Lower leg skin (tissue), 4 donors: ENCODE measurements around the gene CNIH1. TPM values are rescaled to one million over a fixed set of nuclear protein-coding genes. Genes with fewer than 3 reads are reported as not detected.

Source experiments
- DNase-seq, 2 donors: peaks; one replicate each; pipeline ENCODE4 v3.0.0-alpha.2; 2019; ENCODE audit warnings: low spot score in 2 of 2
- H3K4me3 ChIP-seq: fragments of 200-600 bp; sonication (generic); 2 replicates; pipeline ENCODE4 v1.5.1; 2017; ENCODE audit warnings: mild to moderate bottlenecking, low read depth; ENCODE audit not compliant: poor library complexity, severe bottlenecking
- CTCF ChIP-seq, 3 donors: fragments of 450-650 bp; IDR thresholded peaks; one replicate each; pipeline ENCODE4 v1.5.1; 2016; ENCODE audit warnings: antibody characterized with exemption in 3 of 3, mild to moderate bottlenecking in 3 of 3, moderate library complexity in 2 of 3
- POLR2A ChIP-seq, 2 donors: fragments of 450-650 bp; IDR thresholded peaks; one replicate each; pipeline ENCODE4 v1.6.1; 2016 to 2017; ENCODE audit warnings: antibody characterized with exemption in 2 of 2, mild to moderate bottlenecking in 1 of 2, moderate library complexity in 1 of 2
- whole genome bisulfite sequencing, 2 donors: methylation state at CpG; one replicate each; pipeline ENCODE4 v1.1.5; 2018; 5-methylcytosine and 5-hydroxymethylcytosine counted together
- intact Hi-C: fragments of 100-400 bp; cut with DNase I; formaldehyde crosslinking; loops from one replicate; pipeline ENCODE4 v1.15.0; 2023; ENCODE audit warnings: low total_unique reads
- total RNA-seq, 4 donors: library from RNA; depleted of rRNA; stranded (reverse); fragments of >200 nt; gene quantifications; one replicate each; pipeline ENCODE4 v1.1.0, GENCODE V29; 2016

CNIH1 gene
- total RNA-seq, 4 donors from 2014 or later: 59.6 to 92.2 (median 75.8) TPM

- H3K4me3 ChIP-seq: no peak overlapping the region
- intact Hi-C loops: no loop called here
- no peak for DNase-seq
- TF ChIP-seq CTCF (IDR thresholded peaks at IDR 0.05): no peak
- no peak for TF ChIP-seq POLR2A (IDR thresholded peaks at IDR 0.05)
- 65 to 75% methylated on average over 4 of the region's 4 CpGs for WGBS, 2 donors
Observed at GRCh38 chr14:54480830-54481562, 39.8 kb upstream of the CNIH1 start.

GRCh38 chr14:54478636-54479215 lies 37.6 kb upstream of the CNIH1 start:
- no peak for DNase-seq
- intact Hi-C loops: no loop called here
- WGBS, 2 donors: 50 to 54% methylated on average over 3 of the region's 3 CpGs
- H3K4me3 ChIP-seq: no peak overlapping the region
- no peak for TF ChIP-seq CTCF (IDR thresholded peaks at IDR 0.05)

GRCh38 chr14:54475911-54476310 lies 34.7 kb upstream of the CNIH1 start:
- DNase-seq: no peak
- 73 to 79% methylated on average over 4 of the region's 4 CpGs for WGBS, 2 donors
- intact Hi-C loops: no loop called here
- TF ChIP-seq POLR2A (IDR thresholded peaks at IDR 0.05) (no peak), CTCF (IDR thresholded peaks at IDR 0.05) (no peak)
- H3K4me3 ChIP-seq: no peak overlapping the region

- H3K4me3 ChIP-seq: no peak overlapping the region
- WGBS, 2 donors: 66 to 71% methylated on average over 4 of the region's 4 CpGs
- TF ChIP-seq CTCF (IDR thresholded peaks at IDR 0.05): no peak
- no peak for TF ChIP-seq POLR2A (IDR thresholded peaks at IDR 0.05)
- DNase-seq: no peak
- intact Hi-C loops: no loop called here
Observed at GRCh38 chr14:54475187-54475899, 34.2 kb upstream of the CNIH1 start.

- WGBS, 2 donors: 81 to 89% methylated on average over 2 of the region's 2 CpGs
- DNase-seq: no peak
- H3K4me3 ChIP-seq: no peak overlapping the region
- no peak for TF ChIP-seq POLR2A (IDR thresholded peaks at IDR 0.05)
- no peak for TF ChIP-seq CTCF (IDR thresholded peaks at IDR 0.05)
- intact Hi-C loops: no loop called here
Observed at GRCh38 chr14:54474232-54474793, 33.1 kb upstream of the CNIH1 start.
